GM18498 (cell line): ENCODE results near the gene FAM204A.

Experiments
- ATAC-seq: cut with Tn5 transposase; IDR thresholded peaks from one replicate; pipeline ENCODE4 v1.9.1; 2021; ENCODE audit warnings: mild to moderate bottlenecking, moderate library complexity; ENCODE audit not compliant: unreplicated experiment

Gene FAM204A

DNA sequence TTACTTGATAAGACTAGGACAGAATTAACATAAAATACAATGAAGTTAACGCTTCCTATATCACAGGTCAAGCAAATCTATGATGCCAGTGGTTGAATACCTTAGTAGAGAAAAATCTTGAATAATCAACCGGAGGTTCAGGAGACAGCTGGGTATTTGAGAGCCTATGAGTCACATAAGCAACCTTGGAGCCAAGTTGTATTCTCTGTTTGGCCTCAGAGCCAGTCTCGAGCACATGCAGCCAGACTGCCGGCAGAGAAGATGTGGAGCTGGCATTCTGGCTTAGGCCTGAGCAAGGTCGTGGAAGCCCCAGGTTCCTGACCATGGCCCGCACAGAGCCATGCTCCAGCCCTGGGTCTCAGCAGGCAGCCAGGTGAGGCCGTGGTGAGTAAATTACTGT lies 90.3 kb downstream of the FAM204A start:
- no peak for ATAC-seq

DNA sequence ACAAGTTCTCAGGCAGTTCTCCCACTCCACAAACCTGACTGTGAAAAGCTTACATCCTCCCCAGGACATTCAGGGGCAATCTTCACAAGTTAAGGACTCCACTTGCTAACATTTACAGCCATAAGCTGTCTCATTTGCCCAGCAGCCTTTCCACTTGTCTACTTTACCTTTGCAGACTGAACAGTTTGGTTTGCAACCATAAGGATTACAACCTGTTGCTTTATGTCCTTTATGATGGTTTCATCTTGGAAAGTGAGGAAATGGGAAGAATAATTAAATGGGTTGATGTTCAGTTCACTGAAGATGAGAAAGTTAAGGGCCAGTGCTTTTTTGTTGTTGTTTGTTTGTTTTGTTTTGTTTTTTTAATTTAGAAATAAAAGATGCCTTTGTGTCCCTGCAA lies 92.4 kb downstream of the FAM204A start:
- no peak for ATAC-seq
